NT2/D1 (cell line): ENCODE measurements around the gene FARS2.

Source experiments
- DNase-seq: peaks from one replicate; pipeline ENCODE4 v3.0.0-alpha.2; 2011; ENCODE audit warnings: low read depth, low spot score
- H3K27me3 ChIP-seq: 2 replicates; pipeline ENCODE4 v1.6.0; 2011; ENCODE audit warnings: mild to moderate bottlenecking; ENCODE audit not compliant: insufficient read length, insufficient read depth
- H3K36me3 ChIP-seq: 2 replicates; pipeline ENCODE4 v1.6.1; 2011; ENCODE audit warnings: mild to moderate bottlenecking, low read length, mixed read lengths; ENCODE audit not compliant: insufficient read depth, insufficient read length
- H3K4me1 ChIP-seq: 2 replicates; pipeline ENCODE4 v1.5.1; 2011; ENCODE audit not compliant: insufficient read depth, insufficient read length
- H3K4me3 ChIP-seq: 2 replicates; pipeline ENCODE4 v1.5.1; 2011; ENCODE audit warnings: low read depth; ENCODE audit not compliant: insufficient read length
- H3K9ac ChIP-seq: 2 replicates; pipeline ENCODE4 v1.6.0; 2011; ENCODE audit warnings: low read depth; ENCODE audit not compliant: insufficient read length
- H3K9me3 ChIP-seq: 2 replicates; pipeline ENCODE4 v1.5.1; 2011; ENCODE audit warnings: mild to moderate bottlenecking, low read length; ENCODE audit not compliant: insufficient read depth
- SUZ12 ChIP-seq: IDR thresholded peaks from 2 replicates; pipeline ENCODE4 v1.6.1; 2011; ENCODE audit not compliant: insufficient read length, insufficient read depth; ENCODE audit errors: extremely low read depth
- YY1 ChIP-seq: IDR thresholded peaks from 2 replicates; pipeline ENCODE4 v1.6.1; 2011; ENCODE audit not compliant: insufficient read length, insufficient read depth
- ZNF274 ChIP-seq: IDR thresholded peaks from 2 replicates; pipeline ENCODE4 v1.6.1; 2011; ENCODE audit warnings: mild to moderate bottlenecking, low read depth, low read length

Gene FARS2

DNA sequence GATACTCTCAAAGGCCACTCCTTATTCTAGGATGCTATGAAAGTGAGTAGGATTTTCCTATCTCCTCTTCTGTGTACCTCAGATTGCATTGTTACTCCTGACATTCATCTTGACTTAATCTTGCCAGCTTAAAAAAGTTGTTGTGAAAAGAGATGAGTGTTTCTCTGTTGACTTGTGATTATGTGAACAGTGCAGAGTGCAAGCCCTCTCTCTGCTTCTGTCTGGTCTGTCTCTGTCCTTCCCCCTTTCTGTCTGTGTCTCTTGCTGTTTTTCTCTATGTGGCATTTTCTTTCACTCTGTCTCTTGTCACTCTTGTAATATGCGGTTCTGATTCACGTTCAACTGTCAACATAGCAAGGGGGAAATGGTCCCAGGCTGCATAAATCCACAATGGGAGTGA is 306.6 kb downstream of the FARS2 start:
- no peak overlapping the region for H3K4me3 ChIP-seq
- TF ChIP-seq YY1 (no peak), ZNF274 (no peak), SUZ12 (no peak)
- H3K9me3 ChIP-seq = no peaks in the 10 kb centered on the region
- no peak for DNase-seq
- H3K4me1 ChIP-seq = peaks cover 3% of the 10 kb centered on the region
- H3K36me3 ChIP-seq = no peaks in the 10 kb centered on the region
- no peaks in the 10 kb centered on the region for H3K27me3 ChIP-seq
- H3K9ac ChIP-seq = no peak overlapping the region

DNA sequence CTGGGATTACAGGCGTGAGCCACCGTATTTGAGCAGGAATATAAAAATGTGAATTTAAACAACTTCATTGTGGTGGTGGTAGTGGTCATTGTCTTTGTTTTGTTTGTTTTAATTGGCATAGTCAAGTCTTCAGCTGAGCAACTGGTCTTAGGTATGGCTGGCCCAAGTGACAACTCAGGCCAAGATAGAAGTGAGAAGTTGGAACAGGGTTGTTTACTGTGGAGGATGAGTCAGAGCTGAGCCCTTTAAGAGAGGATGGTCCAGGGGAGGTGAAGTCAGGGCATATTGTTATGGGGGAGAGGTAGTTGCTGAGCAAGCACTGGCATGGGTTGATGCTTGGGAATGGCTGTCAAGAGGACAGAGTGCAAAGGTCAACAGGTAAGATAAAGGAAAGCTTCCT is 308.2 kb downstream of the FARS2 start:
- no peak overlapping the region for H3K4me3 ChIP-seq

DNA sequence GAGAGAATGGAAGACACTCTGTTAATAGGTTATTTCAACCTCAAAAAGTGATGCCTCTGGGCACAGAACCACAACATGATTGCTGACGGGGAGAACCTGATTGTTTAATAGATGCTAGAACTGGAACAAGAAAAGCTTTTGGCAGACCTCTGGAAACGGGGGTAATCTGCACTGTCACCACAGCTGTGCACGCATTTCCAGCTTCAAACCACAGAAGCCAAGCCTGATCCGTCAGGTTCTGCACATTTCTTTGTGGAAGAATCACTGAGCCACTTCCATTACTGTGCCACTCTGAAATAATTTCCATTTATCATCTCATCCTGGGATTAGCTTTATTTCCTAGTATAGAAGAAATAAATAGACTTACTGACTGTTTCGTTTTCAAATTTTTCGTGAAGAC is 309.3 kb downstream of the FARS2 start:
- TF ChIP-seq YY1 (no peak), ZNF274 (no peak), SUZ12 (no peak)
- Histone ChIP-seq H3K4me3 (no peak overlapping the region), H3K4me1 (peaks cover 3% of the 10 kb centered on the region), H3K9me3 (peaks cover 8% of the 10 kb centered on the region; the same call in 1 of the 2 replicates), H3K36me3 (no peaks in the 10 kb centered on the region), H3K9ac (no peak overlapping the region), H3K27me3 (no peaks in the 10 kb centered on the region)
- no peak for DNase-seq

More for the DNA sequence above, 308.2 kb downstream of the FARS2 start:
- no peak for DNase-seq
- TF ChIP-seq SUZ12 (no peak), YY1 (no peak), ZNF274 (no peak)
- Histone ChIP-seq H3K9me3 (peaks cover 2% of the 10 kb centered on the region; the same call in 1 of the 2 replicates), H3K36me3 (no peaks in the 10 kb centered on the region), H3K4me1 (peaks cover 3% of the 10 kb centered on the region), H3K9ac (no peak overlapping the region), H3K27me3 (no peaks in the 10 kb centered on the region)

DNA sequence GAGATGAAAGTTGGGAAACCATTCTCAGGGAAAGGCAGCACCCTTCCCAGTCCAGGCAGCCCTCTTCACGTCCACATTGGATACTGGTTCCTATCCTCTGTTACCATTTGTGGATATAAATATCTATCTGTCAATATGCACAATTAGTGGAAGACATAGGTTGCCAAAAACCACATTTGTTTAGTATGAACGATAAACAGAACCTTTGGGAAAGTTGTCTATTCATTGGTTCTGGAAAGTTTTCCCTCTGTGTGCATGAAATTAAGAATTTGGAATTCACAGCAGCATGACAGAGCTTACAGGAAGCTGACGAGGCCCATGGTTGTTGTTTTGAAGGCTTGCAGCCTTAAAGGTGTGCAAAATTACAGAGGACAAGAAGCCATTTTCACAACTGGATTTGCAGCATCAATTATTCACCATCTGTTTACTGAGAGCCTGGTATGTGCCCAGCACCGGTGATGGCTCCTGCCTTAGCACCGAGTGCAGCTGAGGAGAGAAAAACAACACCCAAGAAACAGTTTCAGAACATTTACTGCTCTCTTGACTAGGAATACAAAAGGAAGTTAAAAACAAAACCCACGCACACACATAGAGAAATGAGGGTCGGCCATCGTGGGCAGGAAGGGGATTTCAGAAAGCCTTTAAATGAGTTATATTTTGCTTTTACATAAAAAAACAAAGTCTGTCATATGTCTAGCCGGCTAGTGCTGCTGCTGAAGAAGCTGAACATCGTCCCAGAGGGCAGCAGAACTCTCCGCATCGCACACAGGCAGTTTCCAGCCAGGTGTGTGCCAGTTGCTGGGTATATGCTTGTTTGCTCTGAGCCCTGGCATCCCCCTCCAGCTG is 319.6 kb downstream of the FARS2 start:
- peaks cover 6% of the 10 kb centered on the region; the same call in 1 of the 2 replicates for H3K9me3 ChIP-seq
- H3K9ac ChIP-seq = no peak overlapping the region
- no peaks in the 10 kb centered on the region for H3K4me1 ChIP-seq
- TF ChIP-seq YY1 (no peak), SUZ12 (no peak), ZNF274 (no peak)
- H3K36me3 ChIP-seq = no peaks in the 10 kb centered on the region
- no peaks in the 10 kb centered on the region for H3K27me3 ChIP-seq
- DNase-seq = no peak
- no peak overlapping the region for H3K4me3 ChIP-seq

DNA sequence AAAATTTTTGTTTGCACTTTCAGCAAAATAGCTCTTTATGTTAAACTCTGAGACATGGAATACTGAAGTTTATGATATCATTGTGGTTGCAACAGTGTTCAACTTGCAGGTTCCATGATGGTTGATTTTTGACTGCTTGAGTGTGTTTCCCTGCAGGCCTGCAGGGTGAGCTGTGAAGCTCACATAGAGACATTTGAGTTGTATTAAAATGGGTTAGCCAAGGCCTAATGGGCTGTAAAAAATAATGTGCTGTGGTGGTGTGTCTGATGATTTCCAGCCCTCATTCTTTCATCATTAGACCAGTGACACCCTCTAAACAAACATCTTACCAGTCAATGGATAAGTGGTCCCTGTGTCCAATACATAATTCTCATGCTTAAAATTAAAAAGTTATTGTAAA is 321.4 kb downstream of the FARS2 start:
- DNase-seq = no peak
- peaks cover 8% of the 10 kb centered on the region; the same call in 1 of the 2 replicates for H3K9me3 ChIP-seq
- H3K27me3 ChIP-seq = no peaks in the 10 kb centered on the region
- H3K9ac ChIP-seq = no peak overlapping the region
- no peak for TF ChIP-seq ZNF274
- TF ChIP-seq SUZ12 = no peak
- no peak for TF ChIP-seq YY1
- H3K4me3 ChIP-seq = no peak overlapping the region
- H3K36me3 ChIP-seq = no peaks in the 10 kb centered on the region
- H3K4me1 ChIP-seq = no peaks in the 10 kb centered on the region

DNA sequence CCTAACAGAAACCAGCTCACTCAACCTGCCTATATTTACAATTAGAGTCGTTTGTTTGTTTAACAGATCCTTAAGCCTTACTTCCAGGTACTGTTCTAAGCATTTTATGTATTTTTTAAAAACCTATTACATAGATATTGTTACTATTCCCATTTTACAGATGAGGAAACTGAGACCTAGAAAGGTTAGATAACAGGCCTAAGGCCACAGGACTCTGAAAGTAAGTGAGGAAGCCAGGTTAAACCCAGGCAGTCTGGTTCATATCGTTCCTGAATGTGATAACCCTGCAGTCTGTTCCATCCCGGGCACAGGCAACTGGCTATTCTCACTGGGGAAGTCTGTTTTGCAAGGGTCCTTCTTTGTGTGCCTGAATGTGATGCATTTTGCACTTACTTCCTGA is 322.2 kb downstream of the FARS2 start:
- Histone ChIP-seq H3K27me3 (no peaks in the 10 kb centered on the region), H3K4me3 (no peak overlapping the region), H3K9me3 (peaks cover 8% of the 10 kb centered on the region; the same call in 1 of the 2 replicates), H3K36me3 (no peaks in the 10 kb centered on the region), H3K9ac (no peak overlapping the region), H3K4me1 (no peaks in the 10 kb centered on the region)
- DNase-seq = no peak
- no peak for TF ChIP-seq YY1
- TF ChIP-seq ZNF274 = no peak
- no peak for TF ChIP-seq SUZ12

DNA sequence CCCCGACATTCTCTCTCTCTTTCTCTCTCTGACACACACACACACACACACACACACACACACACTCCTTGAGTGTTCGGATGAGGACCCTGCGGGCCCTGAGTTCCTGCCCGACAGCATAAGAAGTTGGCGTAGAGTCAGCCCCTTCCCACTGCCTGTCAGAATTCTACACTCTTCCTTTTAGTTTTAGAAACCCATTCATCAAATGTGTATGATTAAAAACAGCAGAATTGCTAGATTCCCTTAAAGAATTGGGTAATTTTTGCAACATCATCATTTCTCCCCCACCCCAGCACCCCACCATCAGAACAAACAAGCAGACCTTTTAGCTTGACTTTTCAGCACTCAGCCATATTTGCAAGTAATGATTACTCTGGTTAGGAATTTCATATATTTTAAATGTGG is 322.8 kb downstream of the FARS2 start:
- no peak for DNase-seq
- Histone ChIP-seq H3K36me3 (no peaks in the 10 kb centered on the region), H3K9me3 (peaks cover 8% of the 10 kb centered on the region; the same call in 1 of the 2 replicates), H3K4me1 (no peaks in the 10 kb centered on the region), H3K27me3 (no peaks in the 10 kb centered on the region), H3K9ac (no peak overlapping the region), H3K4me3 (no peak overlapping the region)
- no peak for TF ChIP-seq YY1
- TF ChIP-seq SUZ12 = no peak
- TF ChIP-seq ZNF274 = no peak
